AG09309 (cell line): ENCODE results near the gene SLC39A10.

Source experiments
- DNase-seq: peaks from one replicate; pipeline ENCODE4 v3.0.0-alpha.2; 2010; ENCODE audit warnings: low read depth
- H3K4me3 ChIP-seq: 2 replicates; pipeline ENCODE4 v1.5.1; 2011; ENCODE audit warnings: mild to moderate bottlenecking, low read depth, low read length, moderate library complexity; ENCODE audit not compliant: control insufficient read depth
- CTCF ChIP-seq: IDR thresholded peaks from 2 replicates; pipeline ENCODE4 v1.5.1; 2011; ENCODE audit warnings: mild to moderate bottlenecking, low read depth, low read length, inconsistent platforms; ENCODE audit not compliant: insufficient read depth, control insufficient read depth; ENCODE audit errors: missing control alignments

SLC39A10 gene

GRCh38 chr2:195695002-195695631 is 38.1 kb downstream of the SLC39A10 start:
- no peak for DNase-seq
- TF ChIP-seq CTCF: no peak
- no peak overlapping the region for H3K4me3 ChIP-seq

- TF ChIP-seq CTCF: no peak
- H3K4me3 ChIP-seq: no peak overlapping the region
- DNase-seq: no peak
Observed at GRCh38 chr2:195696012-195696411, 39.0 kb downstream of the SLC39A10 start.

- H3K4me3 ChIP-seq: no peak overlapping the region
- no peak for TF ChIP-seq CTCF
- no peak for DNase-seq
Observed at GRCh38 chr2:195697681-195698220, 40.7 kb downstream of the SLC39A10 start.

GRCh38 chr2:195700480-195700879 is 43.5 kb downstream of the SLC39A10 start:
- no peak for DNase-seq
- TF ChIP-seq CTCF: no peak
- no peak overlapping the region for H3K4me3 ChIP-seq

GRCh38 chr2:195706161-195706900 is 49.3 kb downstream of the SLC39A10 start:
- DNase-seq: no peak
- no peak for TF ChIP-seq CTCF
- no peak overlapping the region for H3K4me3 ChIP-seq

GRCh38 chr2:195709901-195710806 is 53.1 kb downstream of the SLC39A10 start:
- no peak overlapping the region for H3K4me3 ChIP-seq
- TF ChIP-seq CTCF: no peak
- peak; percentile 14 for DNase-seq
